Suprapubic skin (tissue), 4 donors: ENCODE measurements around the gene ARHGEF39.

Experiments
- EP300 ChIP-seq: sonication (generic); formaldehyde crosslinking; IDR thresholded peaks from one replicate; pipeline ENCODE4 v1.6.1; 2017; ENCODE audit warnings: antibody characterized with exemption
- POLR2A ChIP-seq, 2 donors: fragments of 450-650 bp; IDR thresholded peaks; one replicate each; pipeline ENCODE4 v1.6.1; 2017; ENCODE audit warnings: antibody characterized with exemption in 2 of 2, mild to moderate bottlenecking in 2 of 2, moderate library complexity in 2 of 2
- POLR2AphosphoS5 ChIP-seq, 3 donors: sonication (generic); formaldehyde crosslinking; IDR thresholded peaks; one replicate each; pipeline ENCODE4 v1.6.1; 2017; ENCODE audit warnings: antibody characterized with exemption in 3 of 3
- TF ChIP-seq, protein P1 (sequence below), 2 donors: fragments of 200-600 bp in 1 of 2; fragments of 450-650 bp in 1 of 2; sonication (generic) in 1 of 2; IDR thresholded peaks; one replicate each; pipeline ENCODE4 v1.5.1; 2016 to 2019; ENCODE audit warnings: antibody characterized with exemption in 2 of 2, mild to moderate bottlenecking in 1 of 2, moderate library complexity in 1 of 2

DNA sequence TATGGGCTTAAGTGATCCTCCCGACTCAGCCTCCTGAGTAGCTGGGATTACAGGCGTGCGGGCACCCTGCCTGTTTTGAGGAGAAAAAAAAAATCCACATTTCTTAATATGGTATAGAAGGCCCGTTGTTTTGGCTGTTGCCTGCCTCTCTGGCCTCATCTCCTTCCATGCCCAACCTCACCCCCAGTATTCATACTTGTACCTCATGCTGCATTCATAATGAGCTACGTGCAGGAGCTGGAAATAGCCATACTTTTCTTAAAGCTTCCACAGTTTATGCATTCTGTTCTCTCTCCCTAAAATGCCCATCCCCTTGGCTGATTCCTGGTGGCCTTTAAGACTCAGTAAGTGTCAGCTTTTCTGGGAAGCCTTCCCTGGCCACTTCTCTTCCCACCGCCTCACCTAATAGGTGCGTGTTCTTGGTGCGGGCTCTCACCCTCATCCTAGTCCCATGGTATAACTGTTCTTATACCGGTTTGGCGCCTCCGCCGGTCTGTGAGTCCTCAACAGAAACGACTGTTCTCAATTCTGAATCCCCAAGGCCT, 26.8 kb upstream of the ARHGEF39 start:
- TF ChIP-seq POLR2A (IDR thresholded peaks at IDR 0.05) (no peak), POLR2AphosphoS5 (IDR thresholded peaks at IDR 0.05) (no peak), EP300 (peak; percentile 70)
- TF ChIP-seq, protein P1, sequence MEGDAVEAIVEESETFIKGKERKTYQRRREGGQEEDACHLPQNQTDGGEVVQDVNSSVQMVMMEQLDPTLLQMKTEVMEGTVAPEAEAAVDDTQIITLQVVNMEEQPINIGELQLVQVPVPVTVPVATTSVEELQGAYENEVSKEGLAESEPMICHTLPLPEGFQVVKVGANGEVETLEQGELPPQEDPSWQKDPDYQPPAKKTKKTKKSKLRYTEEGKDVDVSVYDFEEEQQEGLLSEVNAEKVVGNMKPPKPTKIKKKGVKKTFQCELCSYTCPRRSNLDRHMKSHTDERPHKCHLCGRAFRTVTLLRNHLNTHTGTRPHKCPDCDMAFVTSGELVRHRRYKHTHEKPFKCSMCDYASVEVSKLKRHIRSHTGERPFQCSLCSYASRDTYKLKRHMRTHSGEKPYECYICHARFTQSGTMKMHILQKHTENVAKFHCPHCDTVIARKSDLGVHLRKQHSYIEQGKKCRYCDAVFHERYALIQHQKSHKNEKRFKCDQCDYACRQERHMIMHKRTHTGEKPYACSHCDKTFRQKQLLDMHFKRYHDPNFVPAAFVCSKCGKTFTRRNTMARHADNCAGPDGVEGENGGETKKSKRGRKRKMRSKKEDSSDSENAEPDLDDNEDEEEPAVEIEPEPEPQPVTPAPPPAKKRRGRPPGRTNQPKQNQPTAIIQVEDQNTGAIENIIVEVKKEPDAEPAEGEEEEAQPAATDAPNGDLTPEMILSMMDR (IDR thresholded peaks at IDR 0.05), result no peak
